Upper lobe of left lung (tissue), 4 donors: Measurements from ENCODE around the gene MITF.

Experiments
- CTCF ChIP-seq, 6 experiments: fragments of 450-650 bp in 4 of 6; fragments of 200-600 bp in 2 of 6; sonication (generic) in 2 of 6; IDR thresholded peaks; one replicate each; pipeline ENCODE4 v1.5.1; 2016 to 2019; ENCODE audit warnings: antibody characterized with exemption in 6 of 6
- EP300 ChIP-seq, 4 donors: sonication (generic); formaldehyde crosslinking; IDR thresholded peaks; one replicate each; pipeline ENCODE4 v1.5.1; 2017; ENCODE audit warnings: antibody characterized with exemption in 4 of 4, control low read depth in 2 of 4
- POLR2A ChIP-seq, 4 donors: fragments of 450-650 bp; IDR thresholded peaks; one replicate each; pipeline ENCODE4 v1.5.1; 2016 to 2017; ENCODE audit warnings: antibody characterized with exemption in 4 of 4, mild to moderate bottlenecking in 2 of 4
- POLR2AphosphoS5 ChIP-seq, 2 donors: sonication (generic); formaldehyde crosslinking; IDR thresholded peaks; one replicate each; pipeline ENCODE4 v1.5.1; 2017; ENCODE audit warnings: antibody characterized with exemption in 2 of 2

- TF ChIP-seq CTCF (IDR thresholded peaks at IDR 0.05), result no peak
- no peak for TF ChIP-seq POLR2AphosphoS5 (IDR thresholded peaks at IDR 0.05)
- TF ChIP-seq EP300 (IDR thresholded peaks at IDR 0.05), result no peak
- no peak for TF ChIP-seq POLR2A (IDR thresholded peaks at IDR 0.05)
Measured at GRCh38 chr3:69720824-69721223, 18.4 kb upstream of the MITF start.
